H1 (cell line): ENCODE results near the gene ABCG5. TPM values are rescaled to one million over a fixed set of nuclear protein-coding genes. Genes with fewer than 3 reads are reported as not detected.

ENCODE experiments used
- CTCF ChIA-PET: fragments of 300-600 bp; sonication (Branson Sonifier 250); formaldehyde crosslinking; loops from one replicate; lab custom pipeline; 2021; ENCODE audit not compliant: partially characterized antibody; lab: Charles Lee
- POLR2A ChIA-PET: fragments of 300-600 bp; sonication (Branson Sonifier 250); formaldehyde crosslinking; loops from one replicate; lab custom pipeline; 2021; ENCODE audit warnings: inconsistent platforms; ENCODE audit not compliant: partially characterized antibody; lab: Charles Lee
- DNase-seq, 2 experiments: peaks; one replicate each; pipeline versions ENCODE4 v3.0.0 to v3.0.0-alpha.2; 2010 to 2022; ENCODE audit warnings: low spot score in 2 of 2, low read depth in 1 of 2, mixed read lengths in 1 of 2
- FAIRE-seq: peaks from 2 replicates; lab custom pipeline; 2011; peaks lifted over from hg19 to GRCh38; lab: Jason Lieb, UNC
- H2AFZ ChIP-seq: 2 replicates; pipeline ENCODE4 v1.8.1; 2012; ENCODE audit warnings: low read length, inconsistent platforms
- H2AK5ac ChIP-seq: 2 replicates; pipeline ENCODE4 v1.6.1; 2013; ENCODE audit warnings: low read depth, low read length
- H2BK120ac ChIP-seq: replicated peaks from 2 replicates; pipeline ENCODE3; 2013; ENCODE audit warnings: low read depth, low read length, inconsistent platforms
- H2BK12ac ChIP-seq: 2 replicates; pipeline ENCODE4 v1.6.1; 2013; ENCODE audit warnings: low read depth, low read length
- H2BK15ac ChIP-seq: 2 replicates; pipeline ENCODE4 v1.6.1; 2013; ENCODE audit warnings: low read length
- H2BK20ac ChIP-seq: 2 replicates; pipeline ENCODE4 v1.6.1; 2013; ENCODE audit warnings: low read length
- H2BK5ac ChIP-seq: 2 replicates; pipeline ENCODE4 v1.6.1; 2013; ENCODE audit warnings: low read depth, low read length
- H3K14ac ChIP-seq: 2 replicates; pipeline ENCODE4 v1.6.1; 2013; ENCODE audit warnings: inconsistent platforms; ENCODE audit not compliant: insufficient read length
- H3K18ac ChIP-seq: 2 replicates; pipeline ENCODE4 v1.6.1; 2013; ENCODE audit warnings: low read length; ENCODE audit errors: extremely low read depth
- H3K23ac ChIP-seq: 2 replicates; pipeline ENCODE4 v1.6.1; 2013; ENCODE audit warnings: inconsistent platforms; ENCODE audit not compliant: insufficient read length
- H3K23me2 ChIP-seq: 2 replicates; pipeline ENCODE4 v1.6.1; 2013; ENCODE audit warnings: low read depth, low read length
- H3K27ac ChIP-seq: 2 replicates; pipeline ENCODE4 v1.6.1; 2011; ENCODE audit warnings: low read depth, low read length, inconsistent platforms
- H3K27me3 ChIP-seq, 4 experiments: replicated peaks in 1 of 4; 1 replicate in 1 of 4; 2 replicates in 3 of 4; pipeline versions ENCODE4 v1.6.1 to v1.8.1; 2011 to 2013; ENCODE audit warnings: low read length in 3 of 4, mild to moderate bottlenecking in 3 of 4, inconsistent platforms in 2 of 4, mixed read lengths in 2 of 4, moderate library complexity in 1 of 4; ENCODE audit not compliant: control insufficient read depth in 3 of 4, insufficient read depth in 3 of 4; ENCODE audit errors: extremely low read depth in 1 of 4
- H3K36me3 ChIP-seq, 4 experiments: 2 replicates each; pipeline versions ENCODE4 v1.6.1 to v1.8.1; 2011 to 2013; ENCODE audit warnings: mild to moderate bottlenecking in 4 of 4, low read length in 3 of 4, moderate library complexity in 2 of 4, control low read depth in 1 of 4, inconsistent platforms in 1 of 4; ENCODE audit not compliant: insufficient read depth in 4 of 4, control insufficient read depth in 2 of 4
- H3K4ac ChIP-seq: replicated peaks from 2 replicates; pipeline ENCODE3; 2013; ENCODE audit warnings: low read length, low read depth, mixed read lengths, inconsistent platforms; ENCODE audit not compliant: insufficient read length
- H3K4me1 ChIP-seq, 4 experiments: replicated peaks in 1 of 4; 1 replicate in 1 of 4; 2 replicates in 3 of 4; pipeline versions ENCODE4 v1.6.1 to v1.8.1; 2011 to 2013; ENCODE audit warnings: low read length in 3 of 4, inconsistent platforms in 2 of 4, mixed read lengths in 1 of 4; ENCODE audit not compliant: insufficient read depth in 4 of 4, control insufficient read depth in 3 of 4
- H3K4me2 ChIP-seq, 2 experiments: 2 replicates each; pipeline versions ENCODE4 v1.6.1 to v1.8.1; 2011 to 2013; ENCODE audit warnings: low read depth in 2 of 2, low read length in 2 of 2, control low read depth in 1 of 2, inconsistent platforms in 1 of 2, mild to moderate bottlenecking in 1 of 2; ENCODE audit not compliant: insufficient read depth in 1 of 2
- H3K4me3 ChIP-seq, 4 experiments: fragments of 200-600, 300-600 bp in 1 of 4; sonication (generic), shearing (Covaris generic), sonication (Bioruptor Twin) in 1 of 4; 2 replicates each; pipeline versions ENCODE4 v1.5.1 to v1.8.1; 2011 to 2016; ENCODE audit warnings: low read length in 4 of 4, low read depth in 3 of 4, control low read depth in 2 of 4, inconsistent platforms in 2 of 4, mild to moderate bottlenecking in 2 of 4, mixed read lengths in 1 of 4, moderate library complexity in 1 of 4; ENCODE audit not compliant: insufficient read depth in 2 of 4; ENCODE audit errors: extremely low read depth in 1 of 4
- H3K56ac ChIP-seq: replicated peaks from 2 replicates; pipeline ENCODE3; 2013; ENCODE audit warnings: low read depth, mild to moderate bottlenecking, mixed read lengths, low read length, inconsistent platforms; ENCODE audit not compliant: insufficient read length
- H3K79me1 ChIP-seq: 2 replicates; pipeline ENCODE4 v1.6.1; 2013; ENCODE audit warnings: low read depth, low read length, control low read depth
- H3K79me2 ChIP-seq, 2 experiments: 2 replicates each; pipeline versions ENCODE4 v1.6.1 to v1.8.1; 2012 to 2013; ENCODE audit warnings: low read length in 2 of 2, mild to moderate bottlenecking in 2 of 2, inconsistent platforms in 1 of 2; ENCODE audit not compliant: insufficient read depth in 2 of 2, control insufficient read depth in 1 of 2
- H3K9ac ChIP-seq, 4 experiments: replicated peaks in 1 of 4; 1 replicate in 1 of 4; 2 replicates in 3 of 4; pipeline versions ENCODE4 v1.6.1 to v1.8.1; 2011 to 2013; ENCODE audit warnings: low read depth in 3 of 4, low read length in 3 of 4, control low read depth in 2 of 4, mild to moderate bottlenecking in 2 of 4, moderate library complexity in 2 of 4, inconsistent platforms in 1 of 4; ENCODE audit errors: extremely low read depth in 1 of 4
- H3K9me3 ChIP-seq, 2 experiments: 2 replicates each; pipeline versions ENCODE4 v1.6.1 to v1.8.1; 2012 to 2013; ENCODE audit warnings: mild to moderate bottlenecking in 2 of 2, moderate library complexity in 2 of 2, control low read depth in 1 of 2, inconsistent platforms in 1 of 2, low read depth in 1 of 2, low read length in 1 of 2, mixed read lengths in 1 of 2; ENCODE audit not compliant: insufficient read depth in 2 of 2
- H4K20me1 ChIP-seq, 2 experiments: replicated peaks in 1 of 2; 2 replicates each; pipeline versions ENCODE3 to v1.8.1; 2011 to 2013; ENCODE audit warnings: inconsistent platforms in 2 of 2, low read length in 2 of 2, mild to moderate bottlenecking in 1 of 2; ENCODE audit not compliant: insufficient read depth in 2 of 2, control insufficient read depth in 1 of 2
- H4K5ac ChIP-seq: 2 replicates; pipeline ENCODE4 v1.6.1; 2013; ENCODE audit warnings: low read length, low read depth, mixed read lengths, inconsistent platforms; ENCODE audit not compliant: insufficient read length
- H4K8ac ChIP-seq: 2 replicates; pipeline ENCODE4 v1.8.0; 2013; ENCODE audit warnings: mild to moderate bottlenecking, moderate library complexity, low read length, inconsistent platforms; ENCODE audit not compliant: insufficient read depth; ENCODE audit errors: extremely low read depth
- H4K91ac ChIP-seq: replicated peaks from 2 replicates; pipeline ENCODE3; 2013; ENCODE audit warnings: low read length, mixed read lengths, inconsistent platforms; ENCODE audit not compliant: insufficient read length
- ATF2 ChIP-seq: IDR thresholded peaks from 2 replicates; pipeline ENCODE4 v1.6.1; 2012; ENCODE audit warnings: low read length, inconsistent platforms
- BCL11A ChIP-seq, 2 experiments: IDR thresholded peaks; one replicate each; pipeline ENCODE4 v1.6.1; 2011; ENCODE audit warnings: low read depth in 2 of 2, low read length in 2 of 2, mild to moderate bottlenecking in 2 of 2
- CHD1 ChIP-seq: IDR thresholded peaks from 2 replicates; pipeline ENCODE4 v1.6.1; 2012; ENCODE audit warnings: low read depth, low read length, improper control_type of control experiment
- JUN ChIP-seq: IDR thresholded peaks from 2 replicates; pipeline ENCODE4 v1.6.1; 2011; ENCODE audit warnings: low read depth, mild to moderate bottlenecking, improper control_type of control experiment, low read length
- KDM5A ChIP-seq: fragments of 200-600 bp; IDR thresholded peaks from 2 replicates; pipeline ENCODE4 v1.7.1; 2012; ENCODE audit warnings: mild to moderate bottlenecking, low read length, inconsistent platforms, mixed read lengths
- RBBP5 ChIP-seq: IDR thresholded peaks from 2 replicates; pipeline ENCODE4 v1.7.1; 2012; ENCODE audit warnings: low read depth, mild to moderate bottlenecking, inconsistent platforms, low read length, moderate library complexity, borderline replicate concordance
- SUZ12 ChIP-seq: fragments of 200-600 bp; sonication (generic); IDR thresholded peaks from 2 replicates; pipeline ENCODE4 v1.6.1; 2012; ENCODE audit warnings: mild to moderate bottlenecking, inconsistent platforms, low read length, moderate library complexity, mixed read lengths
- YY1 ChIP-seq: IDR thresholded peaks from 2 replicates; pipeline ENCODE4 v1.6.1; 2011; ENCODE audit warnings: low read depth, mild to moderate bottlenecking, low read length
- WGBS, 2 experiments: shearing (Covaris generic) in 1 of 2; methylation state at CpG; one replicate each; pipeline versions ENCODE4 v1.1.6 to v1.1.7; 2013 to 2015; ENCODE audit warnings: low lambda C conversion rate in 2 of 2, mixed read lengths in 2 of 2, inconsistent platforms in 1 of 2, low coverage in 1 of 2, missing lambda C conversion rate in 1 of 2; ENCODE audit not compliant: insufficient replicate concordance in 2 of 2, insufficient coverage in 1 of 2, insufficient read length in 1 of 2; ENCODE audit errors: extremely low coverage in 1 of 2, missing lambda C conversion rate in 1 of 2; 5-methylcytosine and 5-hydroxymethylcytosine counted together
- polyA plus RNA-seq, 7 experiments: library from polyadenylated mRNA; depleted of rRNA in 3 of 7; stranded (reverse) in 5 of 7; unstranded in 2 of 7; fragments of >200 nt in 5 of 7; fragments of 200-250 nt in 2 of 7; gene quantifications; 1 replicate in 5 of 7; 2 replicates in 1 of 7; 4 replicates in 1 of 7; pipeline versions ENCODE4 v1.2.1 to v1.2.3, GENCODE V29; 2011 to 2013; ENCODE audit warnings: missing spikeins in 2 of 7, mixed read lengths in 2 of 7
- total RNA-seq: library from RNA; stranded (reverse); fragmentation: NEBNext Ultra II Directional; extraction: Animal tissue kit (Norgen Biotek cat#: 25700); gene quantifications from 2 replicates; pipeline ENCODE4 v1.2.1, GENCODE V29; 2021

Gene ABCG5
- total and polyA plus RNA-seq, 2 of the 8 experiments (the other 6 are each of a cell fraction or from before 2014, with no cell fraction given): not detected

GRCh38 chr2:43790147-43790546 is 48.5 kb downstream of the ABCG5 start:
- Histone ChIP-seq H2BK20ac (no peak overlapping the region), H3K14ac (no peak overlapping the region), H4K5ac (no peak overlapping the region), H2BK5ac (no peak overlapping the region), H3K4me3 (no peak overlapping the region), H3K79me2 (no peaks in the 10 kb centered on the region), H3K18ac (no peak overlapping the region), H3K36me3 (no peaks in the 10 kb centered on the region; a peak in 1 of 8 replicates), H2BK15ac (no peak overlapping the region), H3K23me2 (no peaks in the 10 kb centered on the region), H4K20me1 (no peaks in the 10 kb centered on the region), H3K9ac (no peak overlapping the region), H4K8ac (no peak overlapping the region), H2BK12ac (no peak overlapping the region), H2AK5ac (no peak overlapping the region), H3K4me2 (no peak overlapping the region), H3K56ac (no peak overlapping the region), H2BK120ac (no peak overlapping the region), H3K27ac (no peak overlapping the region), H4K91ac (no peak overlapping the region), H3K23ac (no peak overlapping the region), H2AFZ (no peak overlapping the region), H3K9me3 (no peaks in the 10 kb centered on the region), H3K27me3 (no peaks in the 10 kb centered on the region), H3K4ac (no peak overlapping the region), H3K79me1 (no peaks in the 10 kb centered on the region), H3K4me1 (no peaks in the 10 kb centered on the region)
- TF ChIP-seq JUN (no peak), RBBP5 (no peak), CHD1 (no peak), BCL11A (IDR thresholded peaks at IDR 0.05; ENCODE audit: low read depth in 2 of 2, low read length in 2 of 2) (no peak), ATF2 (no peak), KDM5A (no peak), SUZ12 (no peak), YY1 (no peak)
- WGBS, 2 experiments: 90% methylated on average over 5 of the region's 5 CpGs; no CpG with 5 or more reads in 1 of the 2 experiments
- ChIA-PET POLR2A (interaction anchor here (1.6 kb wide), 1 partner anchor 16 kb away, joined by 3 read pairs; the partner anchor contains the start of gene DYNC2LI1), CTCF (interaction anchor here (1.2 to 2.2 kb wide), 2 partner anchors 8 to 185 kb away, joined by 3 to 16 read pairs; no protein-coding TSS in a partner anchor)
- DNase-seq (no peak), FAIRE-seq (no peak)
